Measurements from ENCODE around the gene ECE1. TPM values are rescaled to one million over a fixed set of nuclear protein-coding genes. Genes with fewer than 3 reads are reported as not detected.
A peak's percentile ranks its signal among the peaks of the same experiment; 100 is the strongest.

The ECE1 gene
- total RNA-seq, 1 experiment from 2014 or later: 192 TPM

- no TSS peak for BruUV-seq (replicated peaks)
- intact Hi-C loops (cut with micrococcal nuclease; ENCODE audit: unreplicated experiment): no loop called here
- ATAC-seq: no peak
These were observed 3.4 kb upstream of the ECE1 start for GRCh38 chr1:21293537-21294265.

GRCh38 chr1:21292984-21293536 is 2.8 kb upstream of the ECE1 start:
- intact Hi-C loops (cut with micrococcal nuclease; ENCODE audit: unreplicated experiment): no loop called here
- BruUV-seq (replicated peaks): no TSS peak
- Histone ChIP-seq H3K27me3 (ENCODE audit: control insufficient read depth, insufficient read depth, low read length) (no peaks in the 10 kb centered on the region), H3K9me3 (ENCODE audit: control insufficient read depth, insufficient read depth, low read depth, low read length) (no peaks in the 10 kb centered on the region), H3K4me3 (ENCODE audit: low read depth in 2 of 2, low read length in 2 of 2) (no peak overlapping the region), H3K27ac (ENCODE audit: low read length) (0 out of 2 replicates have a peak overlapping the region, but pooled peaks have one; percentile 29), H3K36me3 (ENCODE audit: control insufficient read depth, insufficient read depth, low read length) (no peaks in the 10 kb centered on the region), H3K4me1 (ENCODE audit: control insufficient read depth, insufficient read depth, low read length) (peaks cover 52% of the 10 kb centered on the region)
- TF ChIP-seq SIN3A (IDR thresholded peaks at IDR 0.05; ENCODE audit: borderline replicate concordance, insufficient read depth, low read depth, low read length) (no peak), CTCF (IDR thresholded peaks at IDR 0.05) (no peak), TCF7L2 (IDR thresholded peaks at IDR 0.05; ENCODE audit: low read depth, low read length) (no peak), REST (IDR thresholded peaks at IDR 0.05; ENCODE audit: insufficient read depth in 1 of 2, low read depth in 2 of 2, low read length in 1 of 2) (no peak)
- no peak for ATAC-seq
- DNase-seq (ENCODE audit: low read depth, low spot score): no peak
- ChIA-PET CTCF (no interaction called here), POLR2A (no interaction called here)
- in situ Hi-C loops (cut with HindIII; ENCODE audit: low pct_unique_long_range_greater_than_20kb, low sequenced_read_pairs): no loop called here

More at GRCh38 chr1:21293537-21294265, 3.4 kb upstream of the ECE1 start:
- ChIA-PET CTCF (no interaction called here), POLR2A (no interaction called here)
- H3K9me3 ChIP-seq (ENCODE audit: control insufficient read depth, insufficient read depth, low read depth, low read length): no peaks in the 10 kb centered on the region
- in situ Hi-C loops (cut with HindIII; ENCODE audit: low pct_unique_long_range_greater_than_20kb, low sequenced_read_pairs): no loop called here
- H3K4me1 ChIP-seq (ENCODE audit: control insufficient read depth, insufficient read depth, low read length): peaks cover 55% of the 10 kb centered on the region
- no peak overlapping the region for H3K4me3 ChIP-seq (ENCODE audit: low read depth in 2 of 2, low read length in 2 of 2)
- H3K36me3 ChIP-seq (ENCODE audit: control insufficient read depth, insufficient read depth, low read length): no peaks in the 10 kb centered on the region
- peak overlapping the region; percentile 71; the same call in 1 of the 2 replicates for H3K27ac ChIP-seq (ENCODE audit: low read length)
- TF ChIP-seq CTCF (IDR thresholded peaks at IDR 0.05) (no peak), POLR2AphosphoS5 (IDR thresholded peaks at IDR 0.05; ENCODE audit: low read depth, low read length) (no peak), REST (IDR thresholded peaks at IDR 0.05; ENCODE audit: insufficient read depth in 1 of 2, low read depth in 2 of 2, low read length in 1 of 2) (no peak), TCF7L2 (IDR thresholded peaks at IDR 0.05; ENCODE audit: low read depth, low read length) (no peak), SIN3A (IDR thresholded peaks at IDR 0.05; ENCODE audit: borderline replicate concordance, insufficient read depth, low read depth, low read length) (no peak)
- no peak for DNase-seq (ENCODE audit: low read depth, low spot score)
- no peaks in the 10 kb centered on the region for H3K27me3 ChIP-seq (ENCODE audit: control insufficient read depth, insufficient read depth, low read length)
